ENCODE results near the gene TGM2.

The TGM2 gene

DNA sequence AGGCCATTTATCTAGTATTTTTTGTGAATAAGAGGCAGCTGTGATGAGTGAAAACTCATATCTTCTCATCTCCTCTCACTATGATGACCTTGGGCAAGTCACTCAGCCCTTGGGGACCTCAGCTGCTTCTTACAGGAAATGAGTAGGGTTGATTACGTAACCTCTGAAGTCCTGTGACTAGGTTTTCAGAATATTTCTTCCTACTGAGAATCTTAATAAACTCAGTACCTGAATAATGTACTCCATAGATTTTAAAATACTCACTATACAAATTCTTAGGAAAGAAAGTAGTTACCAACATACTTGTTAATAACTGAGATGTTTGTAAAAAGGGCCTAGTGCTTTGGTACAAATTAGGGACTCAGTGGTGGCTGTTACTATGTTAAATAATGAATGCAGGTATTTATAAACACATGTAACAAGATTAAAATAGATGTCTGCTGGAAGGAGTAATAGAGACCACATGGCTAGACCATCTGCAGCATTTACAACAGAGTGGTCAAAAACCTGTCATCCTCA, 70.6 kb downstream of the TGM2 start:
- H3K4me3 ChIP-seq (ENCODE audit: low read depth, low read length): no peak overlapping the region
- no peak for TF ChIP-seq CTCF (IDR thresholded peaks at IDR 0.05; ENCODE audit: borderline replicate concordance, insufficient read depth, low read depth, low read length)

GRCh38 chr20:38093641-38094077, 71.4 kb downstream of the TGM2 start:
- no peak for TF ChIP-seq CTCF (IDR thresholded peaks at IDR 0.05; ENCODE audit: borderline replicate concordance, insufficient read depth, low read depth, low read length)
- no peak overlapping the region for H3K4me3 ChIP-seq (ENCODE audit: low read depth, low read length)

- no peak overlapping the region for H3K4me3 ChIP-seq (ENCODE audit: low read depth, low read length)
- no peak for TF ChIP-seq CTCF (IDR thresholded peaks at IDR 0.05; ENCODE audit: borderline replicate concordance, insufficient read depth, low read depth, low read length)
Measured at GRCh38 chr20:38092915-38093314, 72.2 kb downstream of the TGM2 start.

GRCh38 chr20:38092260-38092857, 72.7 kb downstream of the TGM2 start:
- H3K4me3 ChIP-seq (ENCODE audit: low read depth, low read length): no peak overlapping the region
- TF ChIP-seq CTCF (IDR thresholded peaks at IDR 0.05; ENCODE audit: borderline replicate concordance, insufficient read depth, low read depth, low read length): no peak

DNA sequence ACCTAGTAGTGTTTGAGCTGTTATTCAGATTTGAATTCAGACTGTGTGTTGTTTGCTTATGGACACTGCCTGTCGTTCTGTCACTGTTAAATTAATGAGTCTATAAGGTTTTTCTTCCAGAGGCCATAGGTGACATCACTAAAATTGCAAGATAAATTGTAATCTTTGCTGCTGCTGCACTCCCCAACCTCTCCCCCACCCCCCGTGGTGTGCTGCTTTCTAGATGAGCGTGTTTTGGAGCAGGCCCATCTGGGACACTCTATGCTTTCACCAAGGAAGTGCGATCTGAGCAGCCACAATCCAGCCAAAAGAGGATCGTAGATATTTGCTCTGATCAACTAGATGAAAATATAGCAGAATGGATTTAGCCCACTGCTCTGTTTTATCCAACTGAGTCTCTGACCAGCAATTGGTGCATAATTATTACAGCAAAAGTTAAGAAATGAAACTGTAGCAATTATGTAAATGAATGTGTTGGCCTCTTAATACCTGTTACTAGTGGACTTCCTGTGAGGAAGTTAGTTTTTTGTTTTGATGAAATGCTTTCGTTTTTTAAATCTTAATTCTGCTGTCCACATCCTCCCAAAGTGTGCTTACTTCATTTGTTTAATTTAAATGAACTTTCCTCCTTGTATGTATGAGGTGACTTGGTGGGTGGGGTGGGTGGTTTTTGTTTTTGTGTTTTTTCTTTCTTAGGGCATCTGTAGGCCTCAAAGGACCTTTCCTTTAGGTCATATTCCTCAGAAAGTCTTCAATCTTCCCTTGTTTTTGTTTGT, 73.4 kb downstream of the TGM2 start:
- TF ChIP-seq CTCF (IDR thresholded peaks at IDR 0.05; ENCODE audit: borderline replicate concordance, insufficient read depth, low read depth, low read length): no peak
- no peak overlapping the region for H3K4me3 ChIP-seq (ENCODE audit: low read depth, low read length)

GRCh38 chr20:38090061-38090460, 75.0 kb downstream of the TGM2 start:
- no peak overlapping the region for H3K4me3 ChIP-seq (ENCODE audit: low read depth, low read length)
- no peak for TF ChIP-seq CTCF (IDR thresholded peaks at IDR 0.05; ENCODE audit: borderline replicate concordance, insufficient read depth, low read depth, low read length)

DNA sequence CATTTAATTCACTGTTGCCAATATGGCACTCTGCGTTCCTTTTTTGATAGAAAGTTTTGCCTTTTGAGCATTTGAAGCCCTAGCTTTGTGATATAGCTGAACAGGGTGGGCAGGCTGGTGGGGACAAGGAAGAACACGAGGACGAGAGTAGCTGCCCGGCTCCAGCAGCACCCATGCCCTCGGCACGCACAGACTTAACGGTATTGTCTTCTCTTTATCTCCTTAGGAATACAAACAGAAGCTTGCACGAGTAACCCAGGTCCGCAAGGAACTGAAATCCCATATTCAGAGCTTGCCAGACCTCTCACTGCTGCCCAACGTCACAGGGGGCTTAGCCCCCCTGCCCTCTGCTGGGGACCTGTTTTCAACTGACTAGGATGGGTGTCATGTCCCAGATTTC, 75.6 kb downstream of the TGM2 start:
- H3K4me3 ChIP-seq (ENCODE audit: low read depth, low read length): no peak overlapping the region
- TF ChIP-seq CTCF (IDR thresholded peaks at IDR 0.05; ENCODE audit: borderline replicate concordance, insufficient read depth, low read depth, low read length): no peak

Measured in GM12875 (cell line).